HAP-1 (cell line): ENCODE measurements around the gene LMNA.

Experiments used
- DNase-seq, 2 experiments: peaks; one replicate each; pipeline ENCODE4 v3.0.0-alpha.2; 2016 to 2020; ENCODE audit warnings: low spot score in 2 of 2
- H3K27me3 ChIP-seq: fragments of 250-450 bp; sonication (Bioruptor Pico); 2 replicates; pipeline ENCODE4 v1.5.1; 2020; ENCODE audit warnings: low read depth, mild to moderate bottlenecking, moderate library complexity
- H3K36me3 ChIP-seq: fragments of 250-450 bp; sonication (Bioruptor Pico); replicated peaks from 2 replicates; pipeline ENCODE4 v1.5.1; 2020; ENCODE audit warnings: mild to moderate bottlenecking
- H3K4me1 ChIP-seq: fragments of 250-450 bp; sonication (Bioruptor Pico); 2 replicates; pipeline ENCODE4 v1.5.1; 2020; ENCODE audit warnings: mild to moderate bottlenecking
- H3K4me3 ChIP-seq: fragments of 250-450 bp; sonication (Bioruptor Pico); 2 replicates; pipeline ENCODE4 v1.5.1; 2020; ENCODE audit warnings: mild to moderate bottlenecking, moderate library complexity
- H3K9me3 ChIP-seq: fragments of 250-450 bp; sonication (Bioruptor Pico); 2 replicates; pipeline ENCODE4 v1.5.1; 2020; ENCODE audit warnings: mild to moderate bottlenecking, moderate library complexity
- in situ Hi-C: fragments of 300-500 bp; cut with MboI; formaldehyde crosslinking; loops from 3 replicates; pipeline ENCODE4 v1.14.3; 2020; ENCODE audit warnings: low sequenced_read_pairs, inconsistent platforms, mixed read lengths

LMNA gene

GRCh38 chr1:156104065-156104810, 10.3 kb upstream of the LMNA start:
- no peak overlapping the region for H3K4me3 ChIP-seq
- peak in 1 of 2 experiments; percentile 45 for DNase-seq
- H3K4me1 ChIP-seq, result peaks cover 22% of the 10 kb centered on the region
- H3K27me3 ChIP-seq, result no peaks in the 10 kb centered on the region
- H3K9me3 ChIP-seq, result no peaks in the 10 kb centered on the region
- peaks cover 3% of the 10 kb centered on the region; the same call in 1 of the 2 replicates for H3K36me3 ChIP-seq
- in situ Hi-C loops, result no loop called here

GRCh38 chr1:156104861-156105832, 9.4 kb upstream of the LMNA start:
- H3K27me3 ChIP-seq, result no peaks in the 10 kb centered on the region
- H3K4me1 ChIP-seq, result peaks cover 18% of the 10 kb centered on the region
- H3K36me3 ChIP-seq, result peaks cover 3% of the 10 kb centered on the region; the same call in 1 of the 2 replicates
- DNase-seq, result no peak
- in situ Hi-C loops, result no loop called here
- H3K9me3 ChIP-seq, result no peaks in the 10 kb centered on the region
- no peak overlapping the region for H3K4me3 ChIP-seq

DNA sequence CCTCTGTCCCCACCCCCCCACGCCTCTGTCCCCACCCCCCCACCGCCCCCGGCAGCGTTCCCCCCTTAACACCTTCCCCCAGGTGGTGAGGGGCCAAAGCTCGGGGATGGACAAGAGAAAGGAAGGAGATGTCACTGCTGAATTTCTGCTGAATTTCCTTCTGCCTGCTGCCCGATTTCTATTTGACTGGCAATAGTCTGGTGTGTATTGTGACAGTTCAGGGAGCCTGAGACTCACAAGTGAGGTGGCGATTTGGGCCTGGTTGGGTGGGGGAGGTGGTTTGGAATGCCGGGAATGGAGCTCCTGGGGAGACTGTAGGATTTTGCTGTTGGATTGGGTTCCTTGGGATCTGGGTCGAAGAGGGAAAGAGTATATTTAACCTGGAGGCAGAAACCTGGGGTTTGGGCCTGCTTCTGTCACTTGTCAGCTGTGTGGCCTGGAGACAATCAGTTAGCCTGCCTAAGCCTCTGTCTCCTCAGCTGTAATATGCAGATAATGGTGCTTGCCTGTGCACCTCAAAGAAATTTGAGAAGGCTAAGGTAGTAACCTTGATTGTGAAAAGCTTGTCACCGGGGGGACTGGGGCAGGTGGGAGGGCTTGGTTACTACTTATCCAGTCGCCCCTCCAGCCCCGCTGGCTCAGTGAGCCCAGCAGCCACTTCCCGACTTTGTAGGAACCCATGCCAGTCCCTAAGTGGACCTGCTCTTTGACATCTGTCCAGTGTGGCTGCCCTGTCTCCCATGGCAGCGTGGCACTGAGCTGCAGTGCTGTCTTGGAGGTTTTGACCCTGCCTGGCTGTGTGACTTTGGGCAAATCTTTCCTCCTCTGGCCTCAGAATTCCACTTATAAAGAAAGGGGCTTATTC, 7.7 kb upstream of the LMNA start:
- H3K4me1 ChIP-seq, result peaks cover 8% of the 10 kb centered on the region
- no peaks in the 10 kb centered on the region for H3K9me3 ChIP-seq
- DNase-seq, result no peak
- H3K4me3 ChIP-seq, result no peak overlapping the region
- no peaks in the 10 kb centered on the region for H3K27me3 ChIP-seq
- in situ Hi-C loops, result no loop called here
- H3K36me3 ChIP-seq, result peaks cover 3% of the 10 kb centered on the region; the same call in 1 of the 2 replicates

GRCh38 chr1:156108057-156108456, 6.5 kb upstream of the LMNA start:
- in situ Hi-C loops, result no loop called here
- Histone ChIP-seq H3K27me3 (no peaks in the 10 kb centered on the region), H3K36me3 (peaks cover 3% of the 10 kb centered on the region; the same call in 1 of the 2 replicates), H3K4me3 (no peak overlapping the region), H3K9me3 (no peaks in the 10 kb centered on the region), H3K4me1 (peaks cover 8% of the 10 kb centered on the region)
- DNase-seq, result no peak

- Histone ChIP-seq H3K4me1 (peaks cover 9% of the 10 kb centered on the region), H3K27me3 (no peaks in the 10 kb centered on the region), H3K9me3 (no peaks in the 10 kb centered on the region), H3K4me3 (no peak overlapping the region), H3K36me3 (peaks cover 3% of the 10 kb centered on the region; the same call in 1 of the 2 replicates)
- in situ Hi-C loops, result no loop called here
- DNase-seq, result no peak
Measured at GRCh38 chr1:156108664-156109241, 5.8 kb upstream of the LMNA start.

- no peaks in the 10 kb centered on the region for H3K27me3 ChIP-seq
- H3K4me3 ChIP-seq, result no peak overlapping the region
- no peak for DNase-seq
- H3K4me1 ChIP-seq, result peaks cover 15% of the 10 kb centered on the region
- in situ Hi-C loops, result no loop called here
- H3K9me3 ChIP-seq, result no peaks in the 10 kb centered on the region
- H3K36me3 ChIP-seq, result peaks cover 7% of the 10 kb centered on the region
Measured at GRCh38 chr1:156110252-156110651, 4.3 kb upstream of the LMNA start.

DNA sequence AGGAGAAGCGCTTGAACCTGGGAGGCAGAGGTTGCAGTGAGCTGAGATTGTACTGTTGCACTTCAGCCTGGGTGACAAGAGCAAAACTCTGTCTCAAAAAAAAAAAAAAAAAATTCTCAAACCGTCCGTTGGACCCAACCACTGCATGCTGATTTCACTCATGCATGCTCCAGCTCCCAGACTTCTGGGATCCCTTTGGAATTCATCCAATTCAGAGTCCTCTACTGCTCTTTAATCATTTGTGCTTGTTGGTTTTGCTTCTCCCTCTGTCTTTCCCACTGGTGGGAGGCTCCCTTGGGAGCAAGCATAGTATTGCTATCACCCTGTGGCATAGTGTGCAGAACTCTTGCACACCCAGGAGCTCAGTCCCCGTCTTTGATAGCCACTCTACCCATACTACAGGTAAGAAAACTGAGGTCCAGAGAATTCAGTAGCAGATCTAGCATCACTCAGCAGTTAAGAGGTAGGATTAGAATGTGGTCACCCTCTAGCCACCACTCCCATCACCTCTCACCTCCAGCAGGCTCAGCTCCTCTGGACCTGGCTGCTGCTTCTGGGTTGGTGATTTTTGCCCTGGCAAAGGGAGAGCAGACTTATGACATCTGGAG, 3.1 kb upstream of the LMNA start:
- peaks cover 9% of the 10 kb centered on the region for H3K4me1 ChIP-seq
- in situ Hi-C loops, result no loop called here

GRCh38 chr1:156112276-156113137, 2.0 kb upstream of the LMNA start:
- in situ Hi-C loops, result no loop called here
- no peaks in the 10 kb centered on the region for H3K27me3 ChIP-seq
- peaks cover 11% of the 10 kb centered on the region for H3K36me3 ChIP-seq
- peaks cover 12% of the 10 kb centered on the region for H3K4me1 ChIP-seq
- DNase-seq, result no peak
- H3K4me3 ChIP-seq, result no peak overlapping the region
- no peaks in the 10 kb centered on the region for H3K9me3 ChIP-seq

More for the DNA sequence above, 3.1 kb upstream of the LMNA start:
- Histone ChIP-seq H3K4me3 (no peak overlapping the region), H3K9me3 (no peaks in the 10 kb centered on the region), H3K36me3 (peaks cover 6% of the 10 kb centered on the region), H3K27me3 (no peaks in the 10 kb centered on the region)
- DNase-seq, result no peak

- Histone ChIP-seq H3K9me3 (no peaks in the 10 kb centered on the region), H3K36me3 (peaks cover 12% of the 10 kb centered on the region), H3K4me1 (peaks cover 15% of the 10 kb centered on the region), H3K4me3 (no peak overlapping the region; the same call in 1 of the 2 replicates), H3K27me3 (no peaks in the 10 kb centered on the region)
- DNase-seq, result no peak
- in situ Hi-C loops, result no loop called here
Measured at GRCh38 chr1:156113282-156113950, 1.1 kb upstream of the LMNA start.

- peak in 1 of 2 experiments; percentile 57 for DNase-seq
- H3K27me3 ChIP-seq, result no peaks in the 10 kb centered on the region
- peaks cover 15% of the 10 kb centered on the region for H3K4me1 ChIP-seq
- H3K36me3 ChIP-seq, result peaks cover 17% of the 10 kb centered on the region
- H3K4me3 ChIP-seq, result peak overlapping the region; percentile 81
- no peaks in the 10 kb centered on the region for H3K9me3 ChIP-seq
- in situ Hi-C loops, result no loop called here
Measured at GRCh38 chr1:156114919-156115513, 505 bp downstream of the LMNA start.
